Activated T-cell treated with anti-CD3 and anti-CD28 coated beads, Interleukin-2, amount 50 U/mL, for 48 hours (primary cell): ENCODE results near the gene STOM.

Source experiments
- DNase-seq, 2 experiments: peaks; one replicate each; pipeline ENCODE4 v3.0.0-alpha.2; 2020

Gene STOM

GRCh38 chr9:121344184-121344583 is 25.9 kb downstream of the STOM start:
- no peak for DNase-seq

GRCh38 chr9:121340676-121341392 is 29.2 kb downstream of the STOM start:
- DNase-seq = no peak

GRCh38 chr9:121339437-121339836 is 30.6 kb downstream of the STOM start:
- DNase-seq = no peak

DNA sequence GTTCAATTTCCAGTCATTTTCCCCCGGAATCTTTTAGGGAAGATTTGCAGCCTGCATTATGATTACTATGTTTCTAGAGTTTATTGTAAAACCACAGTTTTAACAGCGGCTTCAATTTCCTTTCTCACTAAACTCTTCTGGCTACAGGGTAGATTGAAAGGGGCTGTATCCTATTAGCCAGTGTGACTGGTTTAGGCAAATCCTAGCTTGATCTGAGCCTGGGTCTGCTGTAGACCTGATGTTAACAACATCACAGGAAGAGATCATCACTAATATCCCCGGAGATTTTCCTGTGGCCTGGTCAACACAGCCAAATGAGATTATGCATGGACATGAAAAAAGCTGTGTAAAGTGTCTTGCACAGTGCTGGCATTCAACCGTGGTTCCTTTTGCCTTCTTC is 33.4 kb downstream of the STOM start:
- DNase-seq = no peak

DNA sequence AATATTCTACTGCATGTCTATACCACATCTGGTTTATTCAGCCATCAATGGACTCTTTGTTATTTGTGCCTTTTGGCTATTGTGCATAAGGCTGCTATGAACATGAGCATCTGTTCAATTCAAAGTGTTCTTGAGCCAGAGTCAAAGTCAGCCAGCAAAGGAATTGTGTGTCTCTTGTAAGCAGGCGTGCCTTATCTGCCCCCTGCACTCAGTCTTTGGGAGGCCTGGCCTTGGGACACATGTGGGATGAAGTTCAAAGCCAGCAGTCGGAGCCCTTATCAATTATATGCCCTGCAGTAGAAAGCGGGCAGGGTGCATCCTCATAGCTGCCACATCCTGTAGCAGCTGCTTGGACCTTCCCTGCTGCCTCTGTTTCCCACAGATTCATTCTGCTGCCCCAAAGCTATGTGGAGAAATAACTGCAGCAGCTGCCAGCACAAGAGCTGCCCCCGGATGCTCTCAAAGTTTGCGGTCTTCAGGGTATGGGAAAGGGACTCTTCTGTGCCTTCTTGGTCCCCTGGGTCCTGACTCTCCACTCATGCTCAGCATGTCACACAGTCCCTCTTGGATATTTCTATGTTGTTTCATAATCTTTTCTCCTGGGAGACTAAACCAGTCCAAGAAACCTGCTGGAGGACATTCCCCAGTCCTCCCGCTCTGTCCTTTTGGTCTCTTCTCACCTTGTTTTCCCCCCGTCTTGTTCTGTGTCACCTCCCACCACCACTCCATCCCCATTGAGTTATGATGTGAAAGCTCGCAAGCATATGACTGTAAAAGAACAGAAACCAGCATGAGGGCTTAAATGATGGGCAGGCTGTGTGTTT is 35.9 kb downstream of the STOM start:
- no peak for DNase-seq

DNA sequence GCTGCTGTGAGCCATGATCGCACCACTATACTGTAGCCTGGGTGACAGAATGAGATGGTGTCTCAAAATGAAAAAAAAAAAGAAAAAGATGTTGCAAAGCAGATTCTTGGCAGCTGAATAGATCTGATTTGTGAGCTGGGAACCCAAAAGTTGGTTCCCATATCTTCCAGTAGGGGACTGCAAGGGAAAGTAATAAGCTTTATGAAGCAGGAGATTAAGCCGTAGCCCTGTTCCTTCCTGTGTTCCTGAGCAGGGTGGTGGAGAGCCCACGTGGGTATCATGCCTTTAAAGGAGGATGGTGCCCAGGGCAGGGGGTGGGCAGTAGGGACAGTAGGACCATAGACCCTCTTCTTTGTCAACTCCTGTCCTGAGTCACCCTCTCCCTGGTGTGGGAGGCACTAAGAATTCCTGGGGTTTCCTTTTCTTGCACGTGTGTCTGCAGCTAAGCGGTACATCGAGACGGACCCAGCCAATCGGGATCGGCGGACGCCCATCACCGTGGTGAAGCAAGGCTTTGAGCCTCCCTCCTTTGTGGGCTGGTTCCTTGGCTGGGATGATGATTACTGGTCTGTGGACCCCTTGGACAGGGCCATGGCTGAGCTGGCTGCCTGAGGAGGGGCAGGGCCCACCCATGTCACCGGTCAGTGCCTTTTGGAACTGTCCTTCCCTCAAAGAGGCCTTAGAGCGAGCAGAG is 37.9 kb downstream of the STOM start:
- no peak for DNase-seq

DNA sequence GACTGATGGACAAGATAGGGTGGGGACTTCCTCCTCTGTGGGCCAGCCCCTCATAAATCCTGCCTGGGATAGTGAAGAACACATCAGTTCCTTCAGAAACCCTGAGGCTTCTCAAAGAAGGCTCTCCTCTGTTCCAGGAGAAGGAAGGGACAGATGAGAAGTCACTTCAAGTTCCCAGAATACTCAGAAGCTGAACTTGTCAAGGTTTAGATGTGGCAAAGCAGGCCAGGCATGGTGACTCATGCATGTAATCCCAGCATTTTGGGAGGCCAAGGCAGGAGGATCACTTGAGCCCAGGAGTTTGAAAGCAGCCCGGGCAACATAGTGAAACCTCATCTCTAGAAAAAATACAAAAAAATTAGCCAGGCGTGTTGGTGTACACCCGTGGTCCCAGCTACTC is 38.5 kb downstream of the STOM start:
- DNase-seq = no peak

GRCh38 chr9:121328876-121329681 is 41.0 kb downstream of the STOM start:
- no peak for DNase-seq

DNA sequence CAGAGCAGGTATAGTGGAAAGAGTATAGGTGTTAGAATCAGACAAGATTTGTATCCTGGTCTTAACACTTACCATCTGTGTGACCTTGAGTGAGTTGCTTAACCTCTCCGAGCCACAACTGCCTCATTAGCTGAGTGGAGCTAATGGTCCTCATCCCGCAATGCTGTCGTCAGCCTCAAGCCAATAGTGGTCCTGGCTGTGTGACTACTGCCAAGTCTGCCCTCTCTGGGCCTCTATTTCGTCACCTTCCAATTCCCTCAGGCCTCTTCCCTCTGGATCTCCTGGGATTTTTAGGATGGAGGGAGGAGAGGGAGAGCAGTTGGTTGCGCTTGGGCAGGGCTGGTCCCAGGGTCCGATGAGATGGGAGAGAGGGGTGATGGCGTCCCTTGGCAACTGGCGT is 41.6 kb downstream of the STOM start:
- DNase-seq = no peak

- DNase-seq = no peak
Observed at GRCh38 chr9:121326901-121327613, 43.0 kb downstream of the STOM start.

DNA sequence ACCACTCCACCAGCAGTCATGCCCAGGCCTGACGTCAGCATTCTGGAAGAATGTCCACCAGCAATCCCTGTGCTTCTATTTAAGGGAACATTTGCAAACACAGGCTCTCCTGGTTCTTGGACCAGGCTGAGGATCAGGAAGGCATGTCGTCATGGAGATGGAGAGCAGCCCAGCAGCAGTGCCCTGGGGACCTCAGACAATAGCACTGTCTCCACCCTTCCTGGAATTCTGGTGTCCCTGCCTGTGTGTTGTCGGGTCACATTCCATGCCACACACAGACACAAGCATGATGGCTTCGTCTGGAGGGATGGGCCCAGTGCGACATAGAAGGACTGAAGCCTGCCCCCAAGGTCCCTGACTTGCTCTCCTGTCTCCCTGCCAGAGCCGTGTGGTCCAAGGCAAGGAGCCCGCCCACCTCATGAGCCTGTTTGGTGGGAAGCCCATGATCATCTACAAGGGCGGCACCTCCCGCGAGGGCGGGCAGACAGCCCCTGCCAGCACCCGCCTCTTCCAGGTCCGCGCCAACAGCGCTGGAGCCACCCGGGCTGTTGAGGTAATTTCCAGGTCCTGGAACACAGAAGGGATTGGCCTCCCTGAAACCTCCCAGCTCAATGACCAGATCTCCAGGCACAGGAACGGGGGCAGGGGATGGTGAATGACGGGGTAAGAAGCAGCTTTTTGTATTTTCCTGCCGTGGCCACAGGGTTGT is 43.8 kb downstream of the STOM start:
- no peak for DNase-seq

DNA sequence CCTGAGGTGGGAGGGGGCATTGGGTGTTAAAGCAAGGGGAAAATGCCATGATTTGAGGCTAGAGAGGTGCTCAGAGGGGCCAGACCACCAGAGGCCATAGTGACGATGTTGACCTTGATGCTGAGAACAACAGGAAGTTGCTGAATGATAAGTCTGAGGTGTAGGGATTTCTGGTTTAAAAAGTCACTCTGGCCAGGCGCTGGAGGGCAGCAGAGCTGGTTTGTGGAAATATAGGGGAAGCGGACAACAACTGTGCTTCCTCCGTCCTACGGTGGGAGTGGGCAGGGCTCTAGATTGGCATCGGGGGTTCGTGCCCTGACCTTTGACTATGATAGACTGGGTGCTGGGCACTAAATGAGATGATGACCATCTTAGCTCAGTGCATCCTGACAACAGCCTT is 44.7 kb downstream of the STOM start:
- DNase-seq = no peak

GRCh38 chr9:121324755-121325154 is 45.3 kb downstream of the STOM start:
- DNase-seq = no peak

GRCh38 chr9:121324316-121324715 is 45.7 kb downstream of the STOM start:
- DNase-seq = no peak

- no peak for DNase-seq
Observed at GRCh38 chr9:121323449-121324151, 46.5 kb downstream of the STOM start.

DNA sequence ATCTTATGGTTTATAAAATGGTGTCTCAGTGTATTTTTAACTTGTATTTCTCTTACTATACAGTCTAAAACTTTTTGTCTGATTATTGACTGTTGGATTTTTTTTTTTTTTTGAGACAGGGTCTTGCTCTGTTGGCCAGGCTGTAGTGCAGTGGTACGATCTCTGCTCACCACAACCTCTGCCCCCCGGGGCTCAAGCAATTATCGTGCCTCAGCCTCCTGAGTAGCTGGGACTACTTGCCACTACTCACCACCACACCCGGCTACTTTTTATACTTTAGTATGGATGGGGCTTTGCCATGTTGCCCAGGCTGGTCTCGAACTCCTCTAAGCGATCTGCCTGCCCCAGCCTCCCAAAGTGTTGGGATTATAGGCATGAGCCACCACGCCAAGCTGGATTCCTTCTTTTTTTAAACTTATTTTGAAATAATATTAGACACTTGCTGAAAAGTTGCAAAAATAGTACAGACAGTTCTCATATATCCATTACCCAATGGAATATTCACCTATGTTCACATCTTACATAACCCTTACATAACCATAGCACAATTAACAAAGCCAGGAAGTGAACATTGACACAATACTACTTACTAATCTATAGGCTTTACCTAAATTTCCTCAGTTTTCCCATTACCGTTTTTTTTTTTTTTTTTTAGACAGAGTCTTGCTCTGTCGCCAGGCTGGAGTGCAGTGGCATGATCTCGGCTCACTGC is 47.2 kb downstream of the STOM start:
- no peak for DNase-seq

GRCh38 chr9:121322037-121322736 is 47.9 kb downstream of the STOM start:
- DNase-seq = no peak

- peak in 1 of 2 experiments; percentile 21 for DNase-seq
Observed at GRCh38 chr9:121321016-121321503, 49.0 kb downstream of the STOM start.

- no peak for DNase-seq
Observed at GRCh38 chr9:121319383-121319780, 50.7 kb downstream of the STOM start.
